Dermis microvascular lymphatic vessel endothelial cell (primary cell): ENCODE measurements around the gene GAL3ST3. TPM values are rescaled to one million over a fixed set of nuclear protein-coding genes. Genes with fewer than 3 reads are reported as not detected.

Source experiments
- total RNA-seq: library from RNA; depleted of rRNA; stranded (reverse); fragments of >200 nt; gene quantifications from 2 replicates; pipeline ENCODE4 v1.2.1, GENCODE V29; 2014

The GAL3ST3 gene
- total RNA-seq, 1 donor from 2014 or later: 0.26 TPM

Other genes starting within 250 kb of the GAL3ST3 start
- 0.13 and 0.51 TPM in 2 replicates for gene SNX32, start 215.2 kb downstream of the GAL3ST3 start, total RNA-seq
- 976 and 1,057 TPM in 2 replicates for gene CFL1, start 191.0 kb downstream of the GAL3ST3 start, total RNA-seq
- 32.6 and 37.8 TPM in 2 replicates for gene MUS81, start 188.7 kb downstream of the GAL3ST3 start, total RNA-seq
- gene EFEMP2, start 176.4 kb downstream of the GAL3ST3 start, total RNA-seq: 11.2 and 44.4 TPM in 2 replicates
- 0.13 TPM in 2 replicates for gene CTSW, start 169.3 kb downstream of the GAL3ST3 start, total RNA-seq
- gene FIBP, start 160.7 kb downstream of the GAL3ST3 start, total RNA-seq: 157 and 195 TPM in 2 replicates
- 40.7 and 49.3 TPM in 2 replicates for gene CCDC85B, start 158.5 kb downstream of the GAL3ST3 start, total RNA-seq
- 2.1 and 3.8 TPM in 2 replicates for gene FOSL1, start 148.8 kb downstream of the GAL3ST3 start, total RNA-seq
- 12.3 and 19.8 TPM in 2 replicates for gene C11orf68, start 130.1 kb downstream of the GAL3ST3 start, total RNA-seq
- gene DRAP1, start 129.7 kb downstream of the GAL3ST3 start, total RNA-seq: 67.3 and 84.5 TPM in 2 replicates
- not detected in 2 replicates for gene TSGA10IP, start 103.7 kb downstream of the GAL3ST3 start, total RNA-seq
- 23.9 and 27.8 TPM in 2 replicates for gene SART1, start 87.4 kb downstream of the GAL3ST3 start, total RNA-seq
- 21.7 and 29.7 TPM in 2 replicates for gene EIF1AD, start 47.0 kb downstream of the GAL3ST3 start, total RNA-seq
- 16.7 and 20.4 TPM in 2 replicates for gene BANF1, start 46.7 kb downstream of the GAL3ST3 start, total RNA-seq
- gene CST6, start 37.2 kb downstream of the GAL3ST3 start, total RNA-seq: 0.38 and 0.64 TPM in 2 replicates
- gene CATSPER1, start 22.7 kb downstream of the GAL3ST3 start, total RNA-seq: 0.13 TPM in 1 of 2 replicates, not detected in the other
- gene SF3B2, start 3.2 kb upstream of the GAL3ST3 start, total RNA-seq: 70.3 and 72.7 TPM in 2 replicates
- 16.4 and 30.7 TPM in 2 replicates for gene PACS1, start 21.1 kb upstream of the GAL3ST3 start, total RNA-seq
- 8.5 and 9.9 TPM in 2 replicates for gene KLC2, start 208.5 kb upstream of the GAL3ST3 start, total RNA-seq
- gene RAB1B, start 219.5 kb upstream of the GAL3ST3 start, total RNA-seq: 64.3 and 98.1 TPM in 2 replicates
- 0.25 TPM in 1 of 2 replicates, not detected in the other for gene CNIH2, start 229.0 kb upstream of the GAL3ST3 start, total RNA-seq
- gene YIF1A, start 240.0 kb upstream of the GAL3ST3 start, total RNA-seq: 123 and 146 TPM in 2 replicates
- under 0.01 TPM in 1 of 2 replicates, not detected in the other for gene TMEM151A, start 242.7 kb upstream of the GAL3ST3 start, total RNA-seq